ENCODE measurements around the gene RPS18. TPM values are rescaled to one million over a fixed set of nuclear protein-coding genes. Genes with fewer than 3 reads are reported as not detected.
A peak's percentile ranks its signal among the peaks of the same experiment; 100 is the strongest.

The RPS18 gene
- total RNA-seq, 2 experiments from 2014 or later = 4,317 to 7,191 TPM

DNA sequence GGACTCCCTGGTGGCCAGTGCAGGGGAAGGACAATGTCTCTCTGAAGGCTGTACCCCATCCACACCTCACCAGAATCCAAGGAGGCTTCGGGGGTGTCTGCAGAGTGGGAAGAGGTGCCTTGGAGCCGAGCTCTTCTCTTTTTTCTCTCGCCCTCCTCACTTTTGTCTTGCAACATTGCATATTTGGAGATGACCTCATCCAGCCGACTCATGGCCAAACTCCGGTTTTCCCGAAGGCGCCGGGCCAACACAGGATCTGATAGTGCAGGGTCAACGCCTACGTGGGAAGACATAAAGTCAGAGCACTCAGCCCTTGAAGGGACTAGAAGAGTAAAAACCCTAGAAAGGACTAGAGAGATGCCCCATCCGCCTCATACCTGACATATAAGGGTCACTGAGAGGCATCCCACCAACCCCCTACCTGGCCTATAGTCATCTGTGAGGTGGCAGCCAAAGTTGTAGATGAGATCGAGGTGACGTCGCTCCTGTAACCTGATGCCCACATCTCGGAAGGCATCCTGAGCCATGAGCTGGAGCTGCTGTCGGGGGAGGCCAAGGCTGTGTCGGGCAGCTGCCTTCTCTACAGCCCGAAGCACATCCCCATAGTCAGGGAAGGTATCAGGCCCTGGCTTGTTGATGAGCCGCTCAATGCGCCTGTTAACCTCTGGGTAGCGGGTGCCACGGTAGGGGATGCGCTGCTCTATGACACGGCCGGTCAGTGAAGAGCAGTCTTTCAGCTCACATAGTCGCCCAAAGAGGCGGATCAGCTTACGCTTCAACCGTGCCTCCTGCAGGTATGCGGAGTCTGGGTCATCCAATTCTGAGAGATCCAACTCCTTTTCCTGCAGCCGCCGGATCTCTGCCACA lies 48.7 kb downstream of the RPS18 start:
- H3K9me3 ChIP-seq (ENCODE audit: low read length) = no peaks in the 10 kb centered on the region
- no peaks in the 10 kb centered on the region for H3K9me2 ChIP-seq (ENCODE audit: insufficient read depth, low read length)
- H3K4me3 ChIP-seq (ENCODE audit: low read depth, low read length, poor library complexity, severe bottlenecking) = peak overlapping the region; percentile 88
- no peak overlapping the region for H2AFZ ChIP-seq (ENCODE audit: low read length)
- H3K4me1 ChIP-seq (ENCODE audit: insufficient read depth, low read length, poor library complexity, severe bottlenecking) = peaks cover 56% of the 10 kb centered on the region
- H4K20me1 ChIP-seq (ENCODE audit: insufficient read depth, low read length) = no peaks in the 10 kb centered on the region
- TF ChIP-seq EZH2phosphoT487 (IDR thresholded peaks at IDR 0.05; ENCODE audit: borderline replicate concordance, low read depth, low read length) = no peak
- TF ChIP-seq, protein P1, sequence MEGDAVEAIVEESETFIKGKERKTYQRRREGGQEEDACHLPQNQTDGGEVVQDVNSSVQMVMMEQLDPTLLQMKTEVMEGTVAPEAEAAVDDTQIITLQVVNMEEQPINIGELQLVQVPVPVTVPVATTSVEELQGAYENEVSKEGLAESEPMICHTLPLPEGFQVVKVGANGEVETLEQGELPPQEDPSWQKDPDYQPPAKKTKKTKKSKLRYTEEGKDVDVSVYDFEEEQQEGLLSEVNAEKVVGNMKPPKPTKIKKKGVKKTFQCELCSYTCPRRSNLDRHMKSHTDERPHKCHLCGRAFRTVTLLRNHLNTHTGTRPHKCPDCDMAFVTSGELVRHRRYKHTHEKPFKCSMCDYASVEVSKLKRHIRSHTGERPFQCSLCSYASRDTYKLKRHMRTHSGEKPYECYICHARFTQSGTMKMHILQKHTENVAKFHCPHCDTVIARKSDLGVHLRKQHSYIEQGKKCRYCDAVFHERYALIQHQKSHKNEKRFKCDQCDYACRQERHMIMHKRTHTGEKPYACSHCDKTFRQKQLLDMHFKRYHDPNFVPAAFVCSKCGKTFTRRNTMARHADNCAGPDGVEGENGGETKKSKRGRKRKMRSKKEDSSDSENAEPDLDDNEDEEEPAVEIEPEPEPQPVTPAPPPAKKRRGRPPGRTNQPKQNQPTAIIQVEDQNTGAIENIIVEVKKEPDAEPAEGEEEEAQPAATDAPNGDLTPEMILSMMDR (conservative IDR thresholded peaks at IDR 0.05; ENCODE audit: low read length) = no peak
- H3K79me2 ChIP-seq (ENCODE audit: insufficient read depth, low read depth, low read length) = peaks cover 45% of the 10 kb centered on the region
- no TSS peak for BruUV-seq (replicated peaks)
- peak overlapping the region; percentile 79 for H3K27ac ChIP-seq (ENCODE audit: low read depth, low read length, poor library complexity, severe bottlenecking)
- intact Hi-C loops (cut with micrococcal nuclease; ENCODE audit: unreplicated experiment) = no loop called here
- ChIA-PET POLR2A (no interaction called here), CTCF (ENCODE audit: unreplicated experiment) (no interaction called here)
- no peak for DNase-seq (ENCODE audit: low spot score)
- H3K4me2 ChIP-seq (ENCODE audit: low read length) = peak overlapping the region; percentile 84
- H3K36me3 ChIP-seq (ENCODE audit: insufficient read depth, low read length) = peaks cover 44% of the 10 kb centered on the region

GRCh38 chr6:33321227-33321626 lies 49.4 kb downstream of the RPS18 start:
- intact Hi-C loops (cut with micrococcal nuclease; ENCODE audit: unreplicated experiment) = no loop called here
- no peak for DNase-seq (ENCODE audit: low spot score)
- TF ChIP-seq EZH2phosphoT487 (IDR thresholded peaks at IDR 0.05; ENCODE audit: borderline replicate concordance, low read depth, low read length) = no peak
- TF ChIP-seq, protein P1 (conservative IDR thresholded peaks at IDR 0.05; ENCODE audit: low read length) = no peak
- H3K4me3 ChIP-seq (ENCODE audit: low read depth, low read length, poor library complexity, severe bottlenecking) = peak overlapping the region; percentile 88
- peaks cover 45% of the 10 kb centered on the region for H3K79me2 ChIP-seq (ENCODE audit: insufficient read depth, low read depth, low read length)
- CTCF ChIA-PET (ENCODE audit: unreplicated experiment) = interaction anchor here (0.7 kb wide), 1 partner anchor 105 kb away, joined by 3 read pairs; no protein-coding TSS in a partner anchor
- peaks cover 43% of the 10 kb centered on the region for H3K36me3 ChIP-seq (ENCODE audit: insufficient read depth, low read length)
- H3K4me2 ChIP-seq (ENCODE audit: low read length) = peak overlapping the region; percentile 84
- H3K27ac ChIP-seq (ENCODE audit: low read depth, low read length, poor library complexity, severe bottlenecking) = peak overlapping the region; percentile 98
- no peak overlapping the region for H2AFZ ChIP-seq (ENCODE audit: low read length)
- no peaks in the 10 kb centered on the region for H3K9me2 ChIP-seq (ENCODE audit: insufficient read depth, low read length)
- POLR2A ChIA-PET = interaction anchor here (0.6 kb wide), 1 partner anchor 97 kb away, joined by 3 read pairs; no protein-coding TSS in a partner anchor
- peaks cover 63% of the 10 kb centered on the region for H3K4me1 ChIP-seq (ENCODE audit: insufficient read depth, low read length, poor library complexity, severe bottlenecking)
- no peaks in the 10 kb centered on the region for H4K20me1 ChIP-seq (ENCODE audit: insufficient read depth, low read length)
- H3K9me3 ChIP-seq (ENCODE audit: low read length) = no peaks in the 10 kb centered on the region
- BruUV-seq (replicated peaks) = no TSS peak

DNA sequence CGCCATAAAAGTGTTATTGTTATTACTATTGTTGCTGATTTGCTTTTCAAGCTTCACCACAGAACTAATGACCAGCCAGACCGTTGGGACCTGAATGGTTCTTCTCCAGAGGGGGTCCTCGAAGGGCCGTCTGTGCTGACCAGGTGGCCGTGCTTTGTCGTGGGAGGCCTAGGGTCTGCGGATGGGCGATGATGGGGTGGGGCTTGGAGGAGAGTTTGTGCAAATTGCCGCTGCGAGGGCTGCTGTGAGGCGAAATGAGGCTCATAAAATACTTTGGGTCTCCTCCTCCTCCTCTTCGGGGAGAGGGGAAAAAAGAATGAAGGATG lies 51.7 kb downstream of the RPS18 start:
- Histone ChIP-seq H4K20me1 (ENCODE audit: insufficient read depth, low read length) (no peaks in the 10 kb centered on the region), H3K27ac (ENCODE audit: low read depth, low read length, poor library complexity, severe bottlenecking) (peak overlapping the region; percentile 98), H3K9me3 (ENCODE audit: low read length) (no peaks in the 10 kb centered on the region), H3K4me3 (ENCODE audit: low read depth, low read length, poor library complexity, severe bottlenecking) (peak overlapping the region; percentile 88), H3K79me2 (ENCODE audit: insufficient read depth, low read depth, low read length) (peaks cover 41% of the 10 kb centered on the region), H3K9me2 (ENCODE audit: insufficient read depth, low read length) (no peaks in the 10 kb centered on the region), H3K4me2 (ENCODE audit: low read length) (peak overlapping the region; percentile 93), H3K36me3 (ENCODE audit: insufficient read depth, low read length) (peaks cover 34% of the 10 kb centered on the region), H2AFZ (ENCODE audit: low read length) (no peak overlapping the region), H3K4me1 (ENCODE audit: insufficient read depth, low read length, poor library complexity, severe bottlenecking) (peaks cover 56% of the 10 kb centered on the region)
- no peak for TF ChIP-seq EZH2phosphoT487 (IDR thresholded peaks at IDR 0.05; ENCODE audit: borderline replicate concordance, low read depth, low read length)
- TF ChIP-seq, protein P1 (conservative IDR thresholded peaks at IDR 0.05; ENCODE audit: low read length) = no peak
- CTCF ChIA-PET (ENCODE audit: unreplicated experiment) = no interaction called here
- BruUV-seq (replicated peaks) = no TSS peak
- POLR2A ChIA-PET = interaction anchor here (0.5 to 1.8 kb wide), 4 partner anchors 10 to 371 kb away, joined by 3 to 12 read pairs (median 4); partner anchors contain the start of gene HLA-DMA
- no peak for DNase-seq (ENCODE audit: low spot score)
- intact Hi-C loops (cut with micrococcal nuclease; ENCODE audit: unreplicated experiment) = no loop called here
